Astrocyte of the hippocampus (primary cell): Measurements from ENCODE around the gene RAD9A.
"Not testable (repeated sequence)": the region's sequence is repeated elsewhere in the genome, so short reads cannot be mapped to it uniquely, and the experiment has no call there.

ENCODE experiments used
- DNase-seq: peaks from one replicate; pipeline ENCODE4 v3.0.0; 2011; ENCODE audit warnings: low read depth, low spot score

RAD9A gene

GRCh38 chr11:67427364-67427859 lies 35.6 kb downstream of the RAD9A start:
- not testable (repeated sequence) for DNase-seq

- DNase-seq: peak; percentile 99
Observed at GRCh38 chr11:67428052-67429001, 36.5 kb downstream of the RAD9A start, which contains the start of gene RPS6KB2. Gene RPS6KB2 (plus strand): TSS chr11:67428494. CDS start chr11:67428546, 52 bp downstream.

- no peak for DNase-seq
Observed at GRCh38 chr11:67429038-67429668, 37.4 kb downstream of the RAD9A start.

GRCh38 chr11:67429722-67430121 lies 37.9 kb downstream of the RAD9A start:
- DNase-seq: no peak

- DNase-seq: no peak
Observed at GRCh38 chr11:67431346-67432249, 39.8 kb downstream of the RAD9A start.

GRCh38 chr11:67432655-67433349 lies 41.0 kb downstream of the RAD9A start:
- no peak for DNase-seq

- DNase-seq: no peak
Observed at GRCh38 chr11:67433536-67434394, 42.0 kb downstream of the RAD9A start.

- DNase-seq: no peak
Observed at GRCh38 chr11:67434395-67434881, 42.7 kb downstream of the RAD9A start.

- no peak for DNase-seq
Observed at GRCh38 chr11:67435031-67435726, 43.4 kb downstream of the RAD9A start.

GRCh38 chr11:67435727-67436458 lies 44.1 kb downstream of the RAD9A start:
- no peak for DNase-seq

- DNase-seq: no peak
Observed at GRCh38 chr11:67436459-67437081, 44.8 kb downstream of the RAD9A start.

- no peak for DNase-seq
Observed at GRCh38 chr11:67437082-67437808, 45.5 kb downstream of the RAD9A start, which contains the start of gene PTPRCAP. Gene PTPRCAP (minus strand): TSS chr11:67437682. CDS start chr11:67437619, 63 bp downstream.

- DNase-seq: no peak
Observed at GRCh38 chr11:67437809-67438157, 46.0 kb downstream of the RAD9A start.

- no peak for DNase-seq
Observed at GRCh38 chr11:67438158-67438902, 46.5 kb downstream of the RAD9A start.

- DNase-seq: no peak
Observed at GRCh38 chr11:67439321-67440228, 47.8 kb downstream of the RAD9A start.
